GM13976 (cell line): ENCODE results near the gene C5orf22.
A peak's percentile ranks its signal among the peaks of the same experiment; 100 is the strongest.

Source experiments
- DNase-seq: peaks from one replicate; pipeline ENCODE4 v3.0.0; 2012; ENCODE audit warnings: low spot score
- in situ Hi-C: fragments of 300-500 bp; cut with MboI; formaldehyde crosslinking; loops from one replicate; pipeline ENCODE4 v1.12.0; 2022; ENCODE audit warnings: low sequenced_read_pairs, mixed read lengths, inconsistent platforms; ENCODE audit not compliant: unreplicated experiment
- TF ChIP-seq, protein P1 (sequence below): IDR thresholded peaks from 2 replicates; pipeline ENCODE4 v1.5.1; 2012; ENCODE audit warnings: borderline replicate concordance, mild to moderate bottlenecking; ENCODE audit not compliant: insufficient read depth; ENCODE audit errors: extremely low read depth, missing control alignments, control extremely low read depth

C5orf22 gene

DNA sequence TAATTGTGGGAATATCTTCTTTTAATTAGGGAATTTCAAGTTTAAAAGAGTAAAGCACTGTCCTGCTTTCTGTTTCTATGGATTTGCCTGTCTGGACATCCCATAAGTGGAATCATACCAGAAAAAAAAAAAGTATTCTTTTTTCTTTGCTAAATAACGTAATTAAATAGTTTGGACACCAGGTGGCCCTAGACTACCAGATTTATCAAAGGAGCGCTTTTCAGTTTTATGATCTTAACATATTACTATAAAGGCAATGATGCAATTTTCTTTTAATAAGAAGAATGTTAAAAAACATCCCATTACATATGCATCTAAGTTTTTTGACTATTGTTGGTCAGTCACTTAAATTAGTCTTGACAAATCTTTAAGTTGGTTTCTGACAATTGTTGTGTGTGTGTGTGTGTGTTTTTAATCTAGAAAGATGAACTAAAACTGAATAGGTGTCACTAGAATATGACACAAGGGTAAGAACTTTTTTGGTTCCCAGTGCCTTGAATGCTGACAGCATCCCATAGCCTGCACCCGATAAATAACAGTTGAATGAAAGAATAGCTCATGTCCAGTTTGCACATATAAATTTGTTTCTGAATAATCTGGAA lies 49.5 kb downstream of the C5orf22 start:
- TF ChIP-seq, protein P1, sequence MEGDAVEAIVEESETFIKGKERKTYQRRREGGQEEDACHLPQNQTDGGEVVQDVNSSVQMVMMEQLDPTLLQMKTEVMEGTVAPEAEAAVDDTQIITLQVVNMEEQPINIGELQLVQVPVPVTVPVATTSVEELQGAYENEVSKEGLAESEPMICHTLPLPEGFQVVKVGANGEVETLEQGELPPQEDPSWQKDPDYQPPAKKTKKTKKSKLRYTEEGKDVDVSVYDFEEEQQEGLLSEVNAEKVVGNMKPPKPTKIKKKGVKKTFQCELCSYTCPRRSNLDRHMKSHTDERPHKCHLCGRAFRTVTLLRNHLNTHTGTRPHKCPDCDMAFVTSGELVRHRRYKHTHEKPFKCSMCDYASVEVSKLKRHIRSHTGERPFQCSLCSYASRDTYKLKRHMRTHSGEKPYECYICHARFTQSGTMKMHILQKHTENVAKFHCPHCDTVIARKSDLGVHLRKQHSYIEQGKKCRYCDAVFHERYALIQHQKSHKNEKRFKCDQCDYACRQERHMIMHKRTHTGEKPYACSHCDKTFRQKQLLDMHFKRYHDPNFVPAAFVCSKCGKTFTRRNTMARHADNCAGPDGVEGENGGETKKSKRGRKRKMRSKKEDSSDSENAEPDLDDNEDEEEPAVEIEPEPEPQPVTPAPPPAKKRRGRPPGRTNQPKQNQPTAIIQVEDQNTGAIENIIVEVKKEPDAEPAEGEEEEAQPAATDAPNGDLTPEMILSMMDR: peak; percentile 14
- DNase-seq: peak; percentile 28
- in situ Hi-C loops: loop anchor here (10.0 kb wide), 1 partner anchor 233 kb away; no protein-coding TSS in a partner anchor

DNA sequence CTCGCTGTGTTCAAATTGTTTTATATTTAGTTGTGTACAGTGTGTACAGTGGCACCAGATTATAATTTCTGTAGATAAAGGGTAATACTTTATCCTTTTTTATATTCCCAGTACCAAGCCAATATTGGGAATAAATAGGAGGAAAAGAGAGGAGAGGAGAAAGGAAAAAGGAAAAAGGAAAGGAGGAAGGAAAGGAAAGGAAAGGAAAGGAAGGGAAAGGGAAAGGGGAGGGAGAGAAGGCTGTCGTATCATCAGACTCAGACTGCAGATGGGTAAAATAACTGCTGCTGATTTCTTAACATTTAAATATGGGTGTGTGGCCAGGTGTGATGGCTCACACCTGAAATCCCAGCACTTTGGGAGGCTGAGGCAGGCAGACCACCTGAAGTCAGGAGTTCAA lies 51.0 kb downstream of the C5orf22 start:
- TF ChIP-seq, protein P1: no peak
- in situ Hi-C loops: loop anchor here (10.0 kb wide), 1 partner anchor 232 kb away; no protein-coding TSS in a partner anchor
- DNase-seq: no peak

DNA sequence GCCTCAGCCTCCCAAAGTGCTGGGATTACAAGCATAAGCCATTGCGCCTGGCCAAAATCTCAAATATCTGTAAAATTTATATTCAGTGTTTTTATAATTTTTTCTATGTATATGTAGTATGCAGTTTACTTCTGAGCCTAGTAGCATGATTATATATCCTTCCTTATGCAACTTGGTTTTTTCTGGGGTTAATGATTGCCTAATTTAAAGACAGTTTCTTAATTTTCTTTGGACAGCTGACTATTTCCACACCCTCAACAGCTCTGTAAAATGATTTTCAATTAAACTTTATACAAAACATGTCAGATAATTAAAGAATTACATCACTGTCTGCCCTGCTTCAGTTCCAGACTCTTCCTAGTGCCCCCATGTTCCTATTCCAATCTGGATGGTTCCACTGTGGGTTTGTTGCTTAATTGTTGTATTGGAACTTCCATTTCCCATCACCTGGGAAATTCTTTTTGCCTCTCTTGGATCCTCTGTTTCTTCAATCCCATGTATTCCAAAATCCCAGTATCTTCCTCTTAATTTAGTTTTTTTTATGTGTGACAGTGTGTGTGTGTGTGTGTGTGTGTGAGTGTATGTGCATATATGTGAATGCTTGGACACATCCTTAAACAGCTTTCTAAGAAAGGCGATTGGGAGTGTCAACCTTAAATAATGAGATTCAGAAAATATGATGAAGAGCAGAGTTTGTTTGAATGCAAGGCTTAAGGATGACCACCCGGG lies 53.2 kb downstream of the C5orf22 start:
- TF ChIP-seq, protein P1: no peak
- in situ Hi-C loops: loop anchor here (10.0 kb wide), 1 partner anchor 229 kb away; no protein-coding TSS in a partner anchor

DNA sequence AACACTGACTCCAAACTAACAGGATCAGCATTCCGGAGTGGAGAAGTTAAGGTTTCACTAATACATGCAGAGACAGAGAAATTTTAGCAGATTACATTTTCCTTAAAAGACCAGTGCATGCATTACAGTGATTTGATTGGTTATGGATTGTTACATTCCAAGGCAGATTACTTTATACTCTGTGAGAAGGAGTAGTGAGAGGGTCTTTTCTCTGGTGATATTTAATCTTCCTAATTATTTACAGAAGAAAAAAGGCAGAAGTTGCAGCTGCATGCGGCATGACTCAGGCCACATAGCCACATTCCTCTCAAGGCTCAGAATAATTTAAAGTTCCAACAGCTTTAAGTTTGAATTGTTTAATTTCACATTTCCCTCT lies 53.8 kb downstream of the C5orf22 start:
- TF ChIP-seq, protein P1: no peak
- in situ Hi-C loops: loop anchor here (10.0 kb wide), 1 partner anchor 229 kb away; no protein-coding TSS in a partner anchor
- DNase-seq: no peak

More for the DNA sequence above, 53.2 kb downstream of the C5orf22 start:
- DNase-seq: no peak

DNA sequence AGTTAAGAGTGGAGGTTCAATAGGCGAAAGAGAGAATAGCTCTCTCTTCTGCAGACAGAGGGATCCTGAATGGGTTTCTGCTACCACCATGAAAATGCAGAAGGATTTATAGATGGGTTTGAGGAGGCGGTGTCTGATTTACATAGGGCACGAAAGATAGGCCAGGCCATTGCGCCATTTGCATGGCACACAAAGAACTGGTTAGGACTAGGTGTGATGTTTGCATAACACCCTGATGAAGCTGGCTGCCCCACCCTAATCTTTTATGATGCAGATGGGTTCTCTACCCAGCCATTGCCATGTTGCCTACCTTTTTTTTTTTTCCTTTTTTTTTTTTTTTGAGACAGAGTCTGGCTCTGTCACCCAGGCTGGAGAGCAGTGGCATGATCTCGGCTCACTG lies 55.4 kb downstream of the C5orf22 start:
- TF ChIP-seq, protein P1: no peak
- in situ Hi-C loops: loop anchor here (10.0 kb wide), 1 partner anchor 227 kb away; no protein-coding TSS in a partner anchor
- no peak for DNase-seq

DNA sequence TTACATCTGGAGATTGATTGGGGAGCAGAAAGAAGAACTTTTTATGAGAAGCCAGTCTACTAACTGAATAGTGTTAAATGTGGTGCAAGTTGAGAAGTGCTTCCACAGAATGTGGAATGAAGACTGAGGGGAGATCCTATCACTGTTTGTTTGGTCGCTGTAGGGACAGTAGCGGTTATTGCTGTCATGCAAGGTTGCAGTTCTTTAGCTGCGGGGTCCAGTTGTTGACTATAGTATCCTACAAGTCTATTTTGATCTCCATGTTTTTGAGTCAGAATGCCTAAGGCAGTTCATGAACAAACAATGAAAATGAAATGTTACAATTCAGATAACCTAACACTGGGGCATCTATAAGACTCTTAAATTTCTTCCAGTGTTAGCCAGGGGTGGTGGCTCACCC lies 61.6 kb downstream of the C5orf22 start:
- TF ChIP-seq, protein P1: no peak
- in situ Hi-C loops: no loop called here
- no peak for DNase-seq

DNA sequence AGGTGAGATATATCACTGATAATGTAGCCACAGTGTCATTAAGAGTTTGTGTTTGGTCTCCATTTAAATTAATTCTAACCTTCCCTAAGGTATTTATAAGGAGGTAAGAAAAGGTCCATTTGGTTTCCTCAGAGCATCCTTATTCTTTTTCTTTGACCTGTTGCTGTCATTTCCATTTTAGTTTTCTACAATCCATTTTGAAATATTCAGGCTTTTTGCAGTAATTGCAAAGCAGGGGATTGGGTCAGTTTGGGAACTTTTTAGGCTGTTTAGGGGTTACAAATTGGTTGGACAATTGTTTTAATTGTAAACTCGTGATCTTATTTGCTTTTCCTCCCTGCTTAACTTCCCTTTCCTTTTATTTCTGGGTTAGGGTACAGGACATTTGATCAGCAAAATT lies 64.3 kb downstream of the C5orf22 start:
- DNase-seq: no peak
- TF ChIP-seq, protein P1: no peak
- in situ Hi-C loops: no loop called here
